Retinal pigment epithelial cell (primary cell): Measurements from ENCODE around the gene MPZL2.

ENCODE experiments used
- DNase-seq: peaks from one replicate; pipeline ENCODE4 v3.0.0-alpha.2; 2010; ENCODE audit warnings: low read depth
- H3K4me3 ChIP-seq: 2 replicates; pipeline ENCODE4 v1.5.1; 2011; ENCODE audit warnings: mild to moderate bottlenecking, low read length, control low read depth, moderate library complexity
- TF ChIP-seq, protein P1 (sequence below): conservative IDR thresholded peaks from 2 replicates; pipeline ENCODE4 v1.5.1; 2011; ENCODE audit warnings: low read depth, low read length, control low read depth, inconsistent platforms

MPZL2 gene

DNA sequence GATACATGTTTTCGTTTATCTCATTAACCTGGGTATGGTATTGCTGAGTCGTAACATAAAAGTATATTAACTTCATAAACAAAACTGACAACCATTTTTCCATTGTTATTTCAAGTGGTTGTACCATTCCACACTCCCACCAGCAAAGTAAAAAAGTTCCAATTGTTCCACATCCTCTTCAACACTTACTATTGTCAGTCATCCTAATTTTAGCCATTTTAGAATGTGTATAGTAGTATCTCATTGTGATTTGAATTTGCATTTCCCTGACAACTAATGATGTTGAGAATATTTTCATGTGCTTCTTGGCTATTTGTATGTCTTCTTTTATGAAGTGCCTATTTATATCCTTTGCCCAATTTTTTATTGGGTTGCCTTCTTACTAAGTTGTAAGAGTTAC, 30.0 kb upstream of the MPZL2 start:
- TF ChIP-seq, protein P1, sequence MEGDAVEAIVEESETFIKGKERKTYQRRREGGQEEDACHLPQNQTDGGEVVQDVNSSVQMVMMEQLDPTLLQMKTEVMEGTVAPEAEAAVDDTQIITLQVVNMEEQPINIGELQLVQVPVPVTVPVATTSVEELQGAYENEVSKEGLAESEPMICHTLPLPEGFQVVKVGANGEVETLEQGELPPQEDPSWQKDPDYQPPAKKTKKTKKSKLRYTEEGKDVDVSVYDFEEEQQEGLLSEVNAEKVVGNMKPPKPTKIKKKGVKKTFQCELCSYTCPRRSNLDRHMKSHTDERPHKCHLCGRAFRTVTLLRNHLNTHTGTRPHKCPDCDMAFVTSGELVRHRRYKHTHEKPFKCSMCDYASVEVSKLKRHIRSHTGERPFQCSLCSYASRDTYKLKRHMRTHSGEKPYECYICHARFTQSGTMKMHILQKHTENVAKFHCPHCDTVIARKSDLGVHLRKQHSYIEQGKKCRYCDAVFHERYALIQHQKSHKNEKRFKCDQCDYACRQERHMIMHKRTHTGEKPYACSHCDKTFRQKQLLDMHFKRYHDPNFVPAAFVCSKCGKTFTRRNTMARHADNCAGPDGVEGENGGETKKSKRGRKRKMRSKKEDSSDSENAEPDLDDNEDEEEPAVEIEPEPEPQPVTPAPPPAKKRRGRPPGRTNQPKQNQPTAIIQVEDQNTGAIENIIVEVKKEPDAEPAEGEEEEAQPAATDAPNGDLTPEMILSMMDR = no peak
- DNase-seq = no peak
- H3K4me3 ChIP-seq = no peak overlapping the region

GRCh38 chr11:118291477-118292135, 27.5 kb upstream of the MPZL2 start:
- H3K4me3 ChIP-seq = no peak overlapping the region
- TF ChIP-seq, protein P1 = no peak
- DNase-seq = no peak

GRCh38 chr11:118290923-118291322, 26.8 kb upstream of the MPZL2 start:
- no peak for DNase-seq
- H3K4me3 ChIP-seq = no peak overlapping the region
- TF ChIP-seq, protein P1 = peak; percentile 10

GRCh38 chr11:118289401-118289800, 25.3 kb upstream of the MPZL2 start:
- H3K4me3 ChIP-seq = no peak overlapping the region
- TF ChIP-seq, protein P1 = no peak
- DNase-seq = no peak

GRCh38 chr11:118287006-118287405, 22.9 kb upstream of the MPZL2 start:
- H3K4me3 ChIP-seq = no peak overlapping the region
- DNase-seq = no peak
- TF ChIP-seq, protein P1 = no peak

DNA sequence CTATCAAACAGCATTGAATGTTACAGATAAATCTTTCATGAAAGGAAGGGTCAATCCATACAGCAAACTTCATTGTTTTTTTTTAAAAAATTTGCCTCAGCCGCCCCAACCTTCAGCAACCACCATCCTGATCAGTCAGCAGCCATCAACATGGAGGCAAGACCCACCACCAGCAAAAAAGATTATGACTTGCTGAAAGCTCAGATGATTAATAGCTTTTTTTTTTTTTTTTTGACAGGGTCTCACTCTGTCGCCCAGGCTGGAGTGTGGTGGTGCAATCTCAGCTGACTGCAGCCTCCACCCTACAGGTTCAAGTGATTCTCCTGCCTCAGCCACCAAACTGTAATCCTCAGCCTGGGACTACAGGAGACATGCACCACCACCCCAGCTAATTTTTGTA, 22.4 kb upstream of the MPZL2 start:
- DNase-seq = no peak
- TF ChIP-seq, protein P1 = no peak
- H3K4me3 ChIP-seq = no peak overlapping the region

DNA sequence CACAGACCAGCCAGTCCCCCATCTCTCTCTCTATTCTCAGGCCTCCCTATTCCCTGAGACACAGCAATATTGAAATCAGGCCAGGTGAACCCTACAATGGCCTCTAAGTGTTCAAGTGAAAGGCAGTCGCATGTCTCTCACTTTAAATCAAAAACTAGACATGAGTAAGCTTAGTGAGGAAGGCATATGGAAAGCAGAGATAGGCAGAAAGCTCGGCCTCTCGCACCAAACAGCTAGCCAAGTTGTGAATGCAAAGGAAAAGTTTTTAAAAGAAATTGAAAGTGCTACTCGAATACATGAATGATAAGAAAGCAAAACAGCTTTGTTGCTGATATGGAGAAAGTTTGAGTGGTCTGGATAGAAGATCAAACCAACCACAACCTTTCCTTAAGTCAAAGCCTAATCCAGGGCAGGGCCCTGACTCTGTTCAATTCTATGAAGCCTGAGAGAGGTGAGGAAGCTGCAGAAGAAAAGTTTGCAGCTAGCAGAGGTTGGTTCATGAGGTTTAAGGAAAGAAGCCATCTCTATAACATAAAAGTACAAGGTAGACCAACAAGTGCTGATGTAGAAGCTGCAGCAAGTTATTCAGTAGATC, 19.8 kb upstream of the MPZL2 start:
- DNase-seq = no peak
- TF ChIP-seq, protein P1 = no peak

More for the DNA sequence above, 19.8 kb upstream of the MPZL2 start:
- no peak overlapping the region for H3K4me3 ChIP-seq
